WTC11 (cell line): ENCODE data around the gene CACHD1.

Experiments used
- CTCF ChIP-seq: fragments of 200-600 bp; IDR thresholded peaks from 2 replicates; pipeline ENCODE4 v1.8.0; 2022; ENCODE audit warnings: antibody characterized with exemption
- TP53 ChIP-seq: sonication (generic); formaldehyde crosslinking; IDR thresholded peaks from 2 replicates; pipeline ENCODE4 v1.8.1; 2023; ENCODE audit warnings: mild to moderate bottlenecking, missing genetic modification reagents
- ZNF219 ChIP-seq: sonication (generic); formaldehyde crosslinking; IDR thresholded peaks from 2 replicates; pipeline ENCODE4 v1.8.0; 2023; ENCODE audit warnings: missing genetic modification reagents, mild to moderate bottlenecking, borderline replicate concordance

- TF ChIP-seq CTCF: no peak
- no peak for TF ChIP-seq ZNF219 (CRISPR knock-in tag)
- no peak for TF ChIP-seq TP53
Measured at GRCh38 chr1:64499011-64499410, 29.1 kb downstream of the CACHD1 start.
